Measurements from ENCODE around the gene DDIT3. TPM values are rescaled to one million over a fixed set of nuclear protein-coding genes. Genes with fewer than 3 reads are reported as not detected.
A peak's percentile ranks its signal among the peaks of the same experiment; 100 is the strongest.

Gene DDIT3
- total RNA-seq, 1 experiment from 2014 or later: 11.8 TPM

GRCh38 chr12:57547288-57548012 is 27.1 kb upstream of the DDIT3 start:
- DNase-seq (ENCODE audit: low read depth): no peak

GRCh38 chr12:57546438-57547287 is 26.3 kb upstream of the DDIT3 start, which contains the start of gene DCTN2:
TSS of gene DCTN2 (minus strand) at chr12:57547192. CDS start at chr12:57547063, 129 bp downstream.
- DNase-seq (ENCODE audit: low read depth): peak; percentile 96

GRCh38 chr12:57545809-57546437 is 25.6 kb upstream of the DDIT3 start:
- DNase-seq (ENCODE audit: low read depth): peak; percentile 11

- DNase-seq (ENCODE audit: low read depth): peak; percentile 56
Observed at GRCh38 chr12:57543581-57543980, 23.3 kb upstream of the DDIT3 start.

GRCh38 chr12:57541717-57542116 is 21.4 kb upstream of the DDIT3 start:
- no peak for DNase-seq (ENCODE audit: low read depth)

- no peak for DNase-seq (ENCODE audit: low read depth)
Observed at GRCh38 chr12:57541001-57541400, 20.7 kb upstream of the DDIT3 start.

- DNase-seq (ENCODE audit: low read depth): no peak
Observed at GRCh38 chr12:57539134-57539768, 18.9 kb upstream of the DDIT3 start.

- DNase-seq (ENCODE audit: low read depth): no peak
Observed at GRCh38 chr12:57536597-57536942, 16.3 kb upstream of the DDIT3 start.

GRCh38 chr12:57535764-57536596 is 15.7 kb upstream of the DDIT3 start:
- no peak for DNase-seq (ENCODE audit: low read depth)

GRCh38 chr12:57534991-57535543 is 14.8 kb upstream of the DDIT3 start:
- no peak for DNase-seq (ENCODE audit: low read depth)

- DNase-seq (ENCODE audit: low read depth): no peak
Observed at GRCh38 chr12:57534250-57534649, 13.9 kb upstream of the DDIT3 start.

- DNase-seq (ENCODE audit: low read depth): no peak
Observed at GRCh38 chr12:57533108-57533507, 12.8 kb upstream of the DDIT3 start.

- no peak for DNase-seq (ENCODE audit: low read depth)
Observed at GRCh38 chr12:57531836-57532235, 11.5 kb upstream of the DDIT3 start.

- no peak for DNase-seq (ENCODE audit: low read depth)
Observed at GRCh38 chr12:57530396-57531142, 10.3 kb upstream of the DDIT3 start.

- DNase-seq (ENCODE audit: low read depth): no peak
Observed at GRCh38 chr12:57529831-57530230, 9.5 kb upstream of the DDIT3 start.

- DNase-seq (ENCODE audit: low read depth): no peak
Observed at GRCh38 chr12:57528831-57529555, 8.7 kb upstream of the DDIT3 start.

- no peak for DNase-seq (ENCODE audit: low read depth)
Observed at GRCh38 chr12:57528176-57528575, 7.9 kb upstream of the DDIT3 start.

GRCh38 chr12:57527184-57527583 is 6.9 kb upstream of the DDIT3 start:
- no peak for DNase-seq (ENCODE audit: low read depth)

All from HT1080 (cell line).